NCI-H226 (cell line): ENCODE results near the gene POLE4.
A peak's percentile ranks its signal among the peaks of the same experiment; 100 is the strongest.

Experiments
- DNase-seq: peaks from one replicate; pipeline ENCODE4 v3.0.0-alpha.2; 2015

POLE4 gene, protein sequence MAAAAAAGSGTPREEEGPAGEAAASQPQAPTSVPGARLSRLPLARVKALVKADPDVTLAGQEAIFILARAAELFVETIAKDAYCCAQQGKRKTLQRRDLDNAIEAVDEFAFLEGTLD

GRCh38 chr2:74958274-74959105, at the start of gene POLE4:
POLE4 (plus strand) TSS chr2:74958643; CDS start chr2:74958680, 37 bp downstream.
- DNase-seq, result peak; percentile 80

- no peak for DNase-seq
Measured at GRCh38 chr2:74908748-74909444, 49.5 kb upstream of the POLE4 start.

GRCh38 chr2:74910245-74910644, 48.2 kb upstream of the POLE4 start:
- no peak for DNase-seq

DNA sequence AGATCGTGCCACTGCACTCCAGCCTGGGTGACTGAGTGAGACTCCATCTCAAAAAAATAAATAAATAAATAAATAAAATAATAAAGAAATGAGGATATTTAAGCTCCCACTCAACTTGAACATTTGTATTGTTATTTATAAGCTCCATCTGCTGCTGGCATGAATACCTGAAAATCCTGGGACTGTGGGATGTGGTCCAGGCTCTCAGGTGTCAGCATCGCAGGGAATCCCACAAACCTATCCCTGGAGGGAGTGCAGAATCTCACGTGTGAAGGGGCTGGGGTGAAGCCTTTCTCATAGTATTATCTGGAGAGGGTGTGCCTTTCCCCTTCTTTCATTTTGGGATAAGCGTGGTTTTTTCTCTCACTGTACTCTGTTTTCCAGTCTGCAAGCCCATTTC, 47.4 kb upstream of the POLE4 start:
- DNase-seq, result no peak

DNA sequence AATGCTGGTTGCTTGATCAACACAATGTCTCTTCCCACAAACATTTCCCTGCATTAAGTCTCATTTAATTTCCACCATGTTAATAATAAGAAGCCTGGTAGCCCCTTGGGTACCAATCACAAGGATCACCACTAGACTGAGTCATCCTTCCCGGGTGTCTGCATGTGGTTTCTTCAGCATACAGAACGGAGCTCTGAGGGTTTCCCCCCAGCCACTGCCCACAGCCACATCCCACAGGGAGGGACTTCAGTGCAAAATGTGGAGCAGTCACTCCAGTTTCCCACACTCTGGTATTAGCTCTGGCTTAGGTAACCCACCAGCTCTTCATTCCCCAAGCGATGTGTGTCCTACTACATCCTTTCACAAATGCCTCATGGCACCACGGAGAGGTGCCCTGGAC, 42.7 kb upstream of the POLE4 start:
- peak; percentile 64 for DNase-seq

DNA sequence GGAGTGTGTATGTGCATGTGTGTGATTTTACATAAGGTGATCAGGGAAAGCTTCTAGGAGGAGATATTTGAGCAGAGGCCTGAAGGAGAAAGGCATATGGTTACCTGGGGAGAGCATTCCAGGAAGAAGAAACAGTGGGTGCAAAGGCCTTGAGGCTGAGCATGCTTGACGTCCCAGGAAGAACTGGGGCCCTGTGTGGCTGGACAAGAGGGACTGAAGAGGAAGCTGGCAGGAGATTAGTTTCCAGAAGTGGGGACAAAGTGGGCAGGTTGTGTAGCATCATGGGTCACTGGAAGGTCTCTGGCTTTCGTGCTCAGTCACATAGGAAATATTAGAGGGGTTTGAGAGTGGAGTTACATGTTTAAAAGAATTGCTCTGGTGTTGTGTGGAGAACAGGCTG, 42.0 kb upstream of the POLE4 start:
- DNase-seq, result no peak

- peak; percentile 98 for DNase-seq
Measured at GRCh38 chr2:74917702-74918619, 40.5 kb upstream of the POLE4 start.

- DNase-seq, result no peak
Measured at GRCh38 chr2:74919827-74920226, 38.6 kb upstream of the POLE4 start.

DNA sequence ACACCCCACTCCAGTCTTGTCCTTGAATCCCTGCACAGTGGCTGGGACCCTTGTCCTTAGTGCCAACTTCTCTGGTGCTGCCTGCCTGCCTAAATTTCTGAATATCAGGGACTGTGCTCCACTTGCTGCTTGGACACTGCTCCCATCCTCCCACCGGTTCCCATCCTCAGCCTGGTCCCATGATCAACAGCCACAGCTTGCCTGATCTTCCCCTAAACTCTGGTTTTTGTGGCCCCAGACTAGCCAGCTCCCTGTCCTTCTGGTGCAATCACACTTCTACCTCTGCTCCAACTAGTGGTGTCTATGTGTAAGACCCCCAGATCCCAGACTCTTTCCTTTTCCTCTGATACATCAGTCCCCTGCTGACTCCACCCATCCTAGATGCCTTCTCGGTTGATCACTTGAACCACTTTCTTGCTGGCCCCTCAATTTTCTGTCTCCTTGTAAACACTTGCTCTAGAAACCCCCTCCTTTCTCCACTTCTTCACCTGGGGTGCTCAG, 37.2 kb upstream of the POLE4 start:
- DNase-seq, result no peak

DNA sequence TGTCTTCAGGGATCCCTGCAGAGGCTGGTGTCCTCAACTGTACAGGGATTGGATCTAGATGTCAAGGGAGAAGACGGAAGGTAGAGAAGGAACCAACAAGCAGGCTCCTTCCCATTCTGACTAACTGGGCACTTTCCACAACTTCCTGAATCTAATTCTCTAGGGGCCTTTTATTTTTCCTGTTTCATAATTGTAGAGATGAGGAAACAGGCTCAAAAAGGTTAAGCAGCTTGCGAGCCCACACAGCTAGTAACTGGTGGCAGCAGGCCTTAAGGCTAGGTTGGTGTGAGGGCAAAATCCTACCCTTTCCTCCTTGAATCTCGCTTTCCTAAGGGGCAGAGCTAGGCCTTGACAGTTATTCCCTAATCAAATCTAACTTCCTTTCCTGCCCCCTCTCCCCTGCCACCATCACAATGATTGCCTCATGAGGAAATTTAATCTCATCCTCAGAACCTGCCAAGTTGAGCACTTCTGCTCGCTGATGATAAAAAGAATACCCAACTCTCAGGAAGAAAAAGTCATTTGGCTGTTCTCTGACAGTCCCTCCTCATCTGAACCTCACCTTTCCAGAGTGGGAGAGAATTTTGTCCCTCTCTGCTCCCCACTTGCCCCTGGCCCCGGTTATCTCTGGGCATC, 35.7 kb upstream of the POLE4 start:
- peak; percentile 50 for DNase-seq

GRCh38 chr2:74924463-74925265, 33.8 kb upstream of the POLE4 start:
- DNase-seq, result no peak

- DNase-seq, result no peak
Measured at GRCh38 chr2:74925361-74925786, 33.1 kb upstream of the POLE4 start.

GRCh38 chr2:74927621-74928020, 30.8 kb upstream of the POLE4 start:
- DNase-seq, result no peak

GRCh38 chr2:74930811-74931486, 27.5 kb upstream of the POLE4 start:
- DNase-seq, result no peak

DNA sequence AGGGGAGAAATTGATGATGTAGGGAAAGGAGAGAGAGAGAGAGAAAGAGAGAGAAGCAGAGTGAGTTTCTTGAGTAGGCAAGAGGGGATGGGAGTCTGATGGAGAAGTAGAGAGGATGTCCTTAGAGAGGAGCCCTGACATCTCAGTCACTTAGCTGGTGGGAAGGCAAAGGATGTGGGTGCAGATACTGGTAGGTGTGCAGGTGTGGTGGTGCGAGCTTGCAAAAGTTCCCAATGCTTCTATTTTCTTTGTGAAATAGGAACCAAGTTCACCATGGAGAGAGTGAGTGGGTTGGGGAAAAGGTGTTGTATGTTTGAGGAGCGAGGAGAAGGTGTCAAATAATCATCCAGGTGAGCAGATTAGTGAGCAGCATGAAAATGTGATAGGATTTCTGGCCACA, 26.5 kb upstream of the POLE4 start:
- no peak for DNase-seq

DNA sequence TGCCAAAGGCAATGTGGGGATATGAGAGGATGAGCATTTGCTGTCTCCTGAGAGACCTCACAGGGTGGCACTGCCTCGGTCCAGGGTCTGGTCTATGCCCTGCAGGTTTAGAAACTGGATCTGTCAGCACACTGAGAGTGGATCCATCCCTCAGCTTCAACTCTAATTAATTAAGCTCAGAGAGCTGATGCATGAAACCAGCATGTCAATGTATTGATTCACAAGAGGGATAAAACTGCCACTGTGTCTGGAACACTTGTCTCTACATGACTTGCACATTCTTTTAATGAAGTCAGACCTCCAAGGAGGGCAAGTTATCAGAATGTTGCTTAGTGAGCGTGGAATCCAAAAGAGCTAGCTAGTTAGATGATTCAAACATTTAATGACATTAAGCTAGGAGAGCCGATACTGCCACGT, 22.5 kb upstream of the POLE4 start:
- no peak for DNase-seq

DNA sequence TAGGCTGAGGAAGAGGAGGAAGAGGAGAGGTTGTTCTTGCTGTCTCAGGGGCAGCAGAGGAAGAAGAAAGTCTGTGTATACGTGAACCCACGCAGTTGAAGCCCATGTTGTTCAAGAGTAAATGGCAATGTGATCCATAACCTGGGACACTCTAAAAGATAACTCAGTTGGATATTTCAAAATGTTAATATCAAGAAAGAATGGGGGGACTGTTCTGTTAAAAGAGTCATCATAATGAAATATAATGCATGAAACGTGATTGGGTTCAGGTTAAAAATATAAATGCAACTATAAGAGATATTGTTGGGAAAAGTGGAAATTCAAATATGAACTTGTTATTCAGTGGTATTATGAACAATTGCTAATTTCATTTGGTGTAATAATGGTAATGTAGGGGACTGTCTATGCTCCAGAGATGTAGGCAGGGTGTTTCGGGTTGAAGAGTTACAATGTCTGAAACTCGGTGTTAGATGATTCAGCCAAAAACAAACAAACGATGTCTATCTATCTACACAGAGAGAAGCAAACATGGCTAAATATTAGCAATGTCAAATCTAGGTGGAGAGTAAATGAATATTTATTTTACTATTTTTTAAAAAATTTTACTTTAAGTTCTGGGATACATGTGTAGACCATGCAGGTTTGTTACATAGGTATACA, 21.1 kb upstream of the POLE4 start:
- DNase-seq, result no peak

DNA sequence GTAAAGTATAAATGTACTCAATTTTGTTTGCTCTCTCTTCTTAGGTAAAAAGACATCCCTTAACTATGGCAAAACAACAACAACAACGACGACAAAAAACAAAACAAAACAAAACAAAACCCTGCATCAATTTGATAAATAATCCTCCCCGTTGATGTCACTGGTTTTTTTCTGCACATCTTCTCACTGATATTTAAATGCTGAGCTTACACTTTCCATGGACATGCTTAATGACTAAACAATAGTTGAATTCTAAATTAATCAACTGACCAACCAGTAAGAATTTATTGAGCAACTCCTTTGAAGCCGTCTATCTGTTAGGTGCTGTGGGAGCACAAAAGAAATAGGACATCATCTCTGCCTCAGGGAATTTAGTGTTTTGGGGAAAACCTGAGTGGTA, 20.2 kb upstream of the POLE4 start:
- DNase-seq, result no peak

DNA sequence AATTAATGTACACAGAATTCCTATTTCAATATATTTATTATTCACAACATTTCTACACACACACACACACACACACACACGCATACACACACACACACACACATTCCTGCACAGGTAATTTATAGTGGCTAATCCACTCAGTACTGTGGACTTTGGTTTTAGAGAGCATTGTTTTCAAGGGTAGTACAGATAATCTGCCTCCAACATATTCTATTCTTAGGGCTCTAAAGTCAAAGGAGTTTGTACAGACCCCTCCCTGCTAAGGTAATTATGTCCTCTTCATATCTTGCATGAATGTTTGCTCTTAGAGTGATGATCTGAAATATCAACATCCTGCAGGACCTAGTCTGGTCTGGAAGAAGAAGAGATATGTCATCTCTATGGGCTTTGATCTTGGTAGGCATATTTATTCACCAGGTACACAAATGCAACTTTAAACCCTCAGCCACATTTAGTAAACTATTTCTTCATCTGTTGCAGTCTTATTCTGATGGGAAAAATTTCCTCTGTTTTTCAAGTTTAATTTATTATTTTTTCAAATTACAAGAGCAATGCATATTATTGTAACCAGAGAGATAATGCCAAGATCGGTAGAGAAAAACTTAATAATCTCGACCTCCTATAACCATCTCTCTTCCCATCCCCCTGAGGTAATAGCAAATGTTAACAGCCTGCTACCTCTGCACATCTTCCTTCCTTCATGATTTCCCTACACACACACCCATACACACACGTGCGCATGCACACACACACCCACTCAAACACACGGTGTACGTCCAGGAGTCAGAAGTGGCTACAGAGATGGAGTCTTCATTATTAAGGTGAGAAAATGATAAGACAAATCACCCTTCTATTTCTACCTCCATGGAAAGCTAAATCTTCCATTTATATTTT, 18.3 kb upstream of the POLE4 start:
- DNase-seq, result no peak
